ENCODE measurements around the gene CFAP46. TPM values are rescaled to one million over a fixed set of nuclear protein-coding genes. Genes with fewer than 3 reads are reported as not detected.
A peak's percentile ranks its signal among the peaks of the same experiment; 100 is the strongest.

The CFAP46 gene
- total and polyA plus RNA-seq, 12 donors, result 0.36 to 1.9 (median 1.1) TPM

DNA sequence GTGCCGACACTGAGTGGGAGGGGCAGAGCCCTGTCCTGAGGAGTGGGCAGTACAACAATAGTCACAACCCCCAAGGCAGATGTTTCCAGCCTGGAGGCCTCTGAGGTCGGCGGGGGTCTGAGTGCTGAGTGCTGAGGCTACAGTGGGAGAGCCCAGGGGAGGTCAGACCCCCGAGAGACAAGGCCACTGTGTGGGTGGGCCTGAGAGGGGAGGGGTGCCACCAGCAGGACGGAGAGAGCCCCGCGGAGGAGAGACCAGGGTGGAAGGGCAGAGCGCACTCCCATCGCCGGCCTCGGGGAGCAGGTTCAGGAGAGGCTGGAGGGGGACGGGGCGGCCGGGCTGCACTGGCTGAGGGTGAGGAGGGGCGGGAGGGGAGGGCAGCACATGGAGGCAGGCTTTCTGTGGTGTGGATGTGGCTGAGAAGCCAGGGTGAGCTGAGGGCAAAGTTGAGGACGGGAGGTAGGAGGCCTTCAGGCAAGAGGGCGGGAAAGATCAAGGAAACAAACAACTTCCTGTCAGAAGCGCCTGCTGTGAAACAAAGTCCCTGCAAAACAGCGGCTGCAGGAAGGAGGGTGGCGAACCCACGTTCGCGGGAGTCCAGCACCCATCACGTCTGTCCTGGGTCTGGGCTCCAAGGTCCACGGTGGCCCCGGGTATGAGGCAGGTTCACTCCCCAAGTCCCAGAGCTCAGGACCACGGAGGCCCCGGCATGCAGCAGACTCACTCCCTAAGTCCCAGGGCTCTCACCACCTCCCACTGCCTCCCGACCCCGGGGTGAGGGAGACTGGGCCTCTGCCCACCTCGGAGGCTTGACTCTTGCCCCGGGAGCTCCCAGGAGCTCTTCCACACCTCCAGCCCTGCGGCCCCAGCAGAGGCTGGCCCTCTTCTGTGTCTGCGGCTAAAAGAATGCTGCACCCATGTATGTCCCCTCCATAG, 79.6 kb downstream of the CFAP46 start:
- Histone ChIP-seq H3K4me1 (no peaks in the 10 kb centered on the region), H3K9me3 (peaks cover 0 to 1% (median 0%) of the 10 kb centered on the region in 11 donors), H3K4me3 (no peak overlapping the region), H3K27me3 (peaks cover 0 to 44% (median 31%) of the 10 kb centered on the region in 7 donors), H3K27ac (no peak overlapping the region), H3K36me3 (no peaks in the 10 kb centered on the region)
- ATAC-seq (no peak), DNase-seq (peak in 1 of 2 donors; percentile 5)
- WGBS, 2 donors, result 25 to 29% methylated on average over 32 to 34 of the region's 34 CpGs
- intact Hi-C loops (cut with DNase I), result no loop called here
- TF ChIP-seq, protein P1, sequence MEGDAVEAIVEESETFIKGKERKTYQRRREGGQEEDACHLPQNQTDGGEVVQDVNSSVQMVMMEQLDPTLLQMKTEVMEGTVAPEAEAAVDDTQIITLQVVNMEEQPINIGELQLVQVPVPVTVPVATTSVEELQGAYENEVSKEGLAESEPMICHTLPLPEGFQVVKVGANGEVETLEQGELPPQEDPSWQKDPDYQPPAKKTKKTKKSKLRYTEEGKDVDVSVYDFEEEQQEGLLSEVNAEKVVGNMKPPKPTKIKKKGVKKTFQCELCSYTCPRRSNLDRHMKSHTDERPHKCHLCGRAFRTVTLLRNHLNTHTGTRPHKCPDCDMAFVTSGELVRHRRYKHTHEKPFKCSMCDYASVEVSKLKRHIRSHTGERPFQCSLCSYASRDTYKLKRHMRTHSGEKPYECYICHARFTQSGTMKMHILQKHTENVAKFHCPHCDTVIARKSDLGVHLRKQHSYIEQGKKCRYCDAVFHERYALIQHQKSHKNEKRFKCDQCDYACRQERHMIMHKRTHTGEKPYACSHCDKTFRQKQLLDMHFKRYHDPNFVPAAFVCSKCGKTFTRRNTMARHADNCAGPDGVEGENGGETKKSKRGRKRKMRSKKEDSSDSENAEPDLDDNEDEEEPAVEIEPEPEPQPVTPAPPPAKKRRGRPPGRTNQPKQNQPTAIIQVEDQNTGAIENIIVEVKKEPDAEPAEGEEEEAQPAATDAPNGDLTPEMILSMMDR (IDR thresholded peaks at IDR 0.05), result no peak

DNA sequence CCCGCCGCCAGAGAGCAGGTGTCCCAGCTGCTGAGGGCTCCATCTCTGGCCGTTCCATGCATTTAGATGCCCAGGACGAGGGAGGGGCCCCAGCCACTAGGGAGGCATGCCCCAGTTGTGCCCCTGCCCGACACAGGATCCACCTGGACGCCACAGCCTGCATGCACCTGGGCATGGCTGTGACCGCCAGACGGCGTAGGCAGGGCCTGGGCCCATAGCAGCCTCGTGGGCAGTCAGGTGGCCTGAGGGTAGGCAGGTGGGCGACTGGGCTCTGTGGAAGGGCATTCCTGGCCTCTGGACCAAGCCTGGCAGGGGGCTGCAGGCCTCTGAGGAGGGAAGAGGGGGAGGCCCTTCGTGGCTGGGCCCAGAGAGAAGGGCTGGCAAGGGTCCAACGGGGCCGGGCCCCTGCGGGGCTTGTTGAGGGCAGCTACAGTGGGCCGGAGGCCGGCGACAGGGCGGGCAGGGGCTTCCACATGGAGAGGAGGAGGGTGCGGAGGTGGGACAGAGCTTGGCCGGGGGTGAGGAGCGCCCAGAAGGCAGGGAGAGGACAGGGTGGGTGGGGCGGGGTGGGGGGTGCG, 80.4 kb downstream of the CFAP46 start:
- no peaks in the 10 kb centered on the region for H3K4me1 ChIP-seq
- DNase-seq, result peak in 1 of 2 donors; percentile 18
- H3K4me3 ChIP-seq, result no peak overlapping the region
- H3K36me3 ChIP-seq, result no peaks in the 10 kb centered on the region
- ATAC-seq, result peak in 1 of 8 donors; percentile 25
- H3K27ac ChIP-seq, result no peak overlapping the region
- peaks cover 0 to 9% (median 0%) of the 10 kb centered on the region in 11 donors for H3K9me3 ChIP-seq
- TF ChIP-seq, protein P1 (IDR thresholded peaks at IDR 0.05), result no peak
- intact Hi-C loops (cut with DNase I), result no loop called here
- WGBS, 2 donors, result 69 to 72% methylated on average over 24 of the region's 24 CpGs
- peaks cover 0 to 51% (median 33%) of the 10 kb centered on the region in 7 donors for H3K27me3 ChIP-seq

DNA sequence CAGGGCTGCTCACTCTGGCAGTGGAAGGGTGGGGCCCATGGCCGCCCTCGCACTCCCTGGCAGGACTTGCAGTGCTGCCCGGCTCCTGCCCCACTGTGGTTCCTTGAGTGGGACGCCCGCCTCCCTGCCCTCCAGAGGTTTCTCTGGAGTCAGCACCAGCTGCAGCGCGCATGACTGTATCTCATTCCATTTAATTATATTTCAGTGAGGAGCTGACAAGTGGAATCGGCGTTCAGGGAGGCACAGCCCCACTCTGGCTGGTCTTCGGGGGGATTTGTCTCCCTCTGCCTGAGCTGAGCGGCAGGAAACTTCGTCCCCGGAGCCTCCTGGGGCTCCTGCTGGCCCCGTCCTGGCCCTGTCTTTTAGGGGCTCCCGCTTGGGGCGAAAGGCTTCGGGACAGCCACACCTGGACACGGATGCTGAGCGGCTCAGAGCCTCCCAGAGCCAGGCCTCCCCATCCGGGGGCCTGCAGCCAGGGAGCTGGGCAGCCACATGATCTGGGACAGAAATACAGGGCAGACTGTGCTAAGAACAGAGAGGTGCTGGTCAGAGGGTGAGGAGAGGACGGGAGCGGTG, 81.2 kb downstream of the CFAP46 start:
- ATAC-seq (no peak), DNase-seq (peak in 1 of 2 donors; percentile 2)
- Histone ChIP-seq H3K4me3 (no peak overlapping the region), H3K4me1 (no peaks in the 10 kb centered on the region), H3K36me3 (no peaks in the 10 kb centered on the region), H3K27me3 (peaks cover 0 to 53% (median 33%) of the 10 kb centered on the region in 7 donors), H3K27ac (no peak overlapping the region), H3K9me3 (peaks cover 0 to 17% (median 0%) of the 10 kb centered on the region in 11 donors)
- WGBS, 2 donors, result 80% methylated on average over 22 of the region's 22 CpGs
- TF ChIP-seq, protein P1 (IDR thresholded peaks at IDR 0.05), result no peak
- intact Hi-C loops (cut with DNase I), result no loop called here

DNA sequence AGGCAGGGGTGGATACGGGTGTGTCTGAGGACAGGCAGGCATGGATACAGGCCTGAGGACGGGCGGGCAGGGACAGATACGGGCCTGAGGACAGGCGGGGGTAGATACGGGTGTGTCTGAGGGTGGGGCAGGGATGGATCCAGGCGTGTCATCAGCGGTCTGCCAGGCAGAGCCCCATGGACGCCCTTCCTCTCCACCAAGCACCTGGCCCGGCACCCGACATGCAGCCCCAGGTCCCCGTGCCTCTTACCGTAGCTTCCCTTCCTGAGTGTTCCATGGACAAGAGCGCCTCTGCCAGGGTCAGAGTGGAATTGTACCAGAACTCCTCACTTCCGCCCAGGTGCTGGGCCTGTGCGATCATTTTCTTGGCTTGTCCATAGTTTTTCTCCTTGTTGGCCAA, 81.8 kb downstream of the CFAP46 start:
- intact Hi-C loops (cut with DNase I), result no loop called here
- ATAC-seq (no peak), DNase-seq (peak in 1 of 2 donors; percentile 5)
- Histone ChIP-seq H3K27ac (no peak overlapping the region), H3K9me3 (peaks cover 0 to 23% (median 0%) of the 10 kb centered on the region in 11 donors), H3K4me3 (no peak overlapping the region), H3K36me3 (no peaks in the 10 kb centered on the region), H3K27me3 (peaks cover 0 to 53% (median 33%) of the 10 kb centered on the region in 7 donors), H3K4me1 (no peaks in the 10 kb centered on the region)
- TF ChIP-seq, protein P1 (IDR thresholded peaks at IDR 0.05), result no peak
- WGBS, 2 donors, result 90 to 93% methylated on average over 16 of the region's 16 CpGs
